Placental epithelial cell (primary cell): ENCODE measurements around the gene CABP1. TPM values are rescaled to one million over a fixed set of nuclear protein-coding genes. Genes with fewer than 3 reads are reported as not detected.

ENCODE experiments used
- total RNA-seq: library from RNA; depleted of rRNA; stranded (reverse); fragments of >200 nt; gene quantifications from 2 replicates; pipeline ENCODE4 v1.2.3, GENCODE V29; 2012

The CABP1 gene
- total RNA-seq, result 0.33 TPM in 1 of 2 replicates, not detected in the other

GRCh38 chr12:120639771-120640721 is at the start of gene CABP1:
Gene CABP1, plus strand, starts transcription at chr12:120640626. Its CDS starts 60 bp downstream, at chr12:120640686.

GRCh38 chr12:120686690-120687577 is 46.5 kb downstream of the CABP1 start, which contains the start of gene MLEC:
Gene MLEC, plus strand, starts transcription at chr12:120687149. Its CDS starts 148 bp downstream, at chr12:120687297.

GRCh38 chr12:120710031-120710804 is 69.8 kb downstream of the CABP1 start, which contains the start of gene UNC119B:
Gene UNC119B, plus strand, starts transcription at chr12:120710458. Its CDS starts 17 bp downstream, at chr12:120710475.

Other genes starting within 250 kb of the CABP1 start
- 269 and 480 TPM in 2 replicates for gene COX6A1, start 202.5 kb upstream of the CABP1 start, total RNA-seq
- 15.3 and 33.8 TPM in 2 replicates for gene TRIAP1, start 194.2 kb upstream of the CABP1 start, total RNA-seq
- 13.3 and 19.7 TPM in 2 replicates for gene GATC, start 194.2 kb upstream of the CABP1 start, total RNA-seq
- gene SRSF9, start 170.9 kb upstream of the CABP1 start, total RNA-seq, result 154 and 167 TPM in 2 replicates
- gene DYNLL1, start 144.5 kb upstream of the CABP1 start, total RNA-seq, result 179 and 288 TPM in 2 replicates
- gene COQ5, start 111.5 kb upstream of the CABP1 start, total RNA-seq, result 28.3 and 29.4 TPM in 2 replicates
- 102 and 118 TPM in 2 replicates for gene RNF10, start 106.3 kb upstream of the CABP1 start, total RNA-seq
- 31.0 and 38.7 TPM in 2 replicates for gene POP5, start 59.2 kb upstream of the CABP1 start, total RNA-seq
- 65.6 and 112 TPM in 2 replicates for gene MLEC, start 46.5 kb downstream of the CABP1 start, total RNA-seq
- gene UNC119B, start 69.8 kb downstream of the CABP1 start, total RNA-seq, result 21.3 and 26.3 TPM in 2 replicates
- 11.7 and 12.2 TPM in 2 replicates for gene ACADS, start 85.2 kb downstream of the CABP1 start, total RNA-seq